ENCODE measurements around the gene ARR3. TPM values are rescaled to one million over a fixed set of nuclear protein-coding genes. Genes with fewer than 3 reads are reported as not detected.
"Not testable (repeated sequence)": the region's sequence is repeated elsewhere in the genome, so short reads cannot be mapped to it uniquely, and the experiment has no call there.

ARR3 gene
- total RNA-seq, result not detected
- polyA plus RNA-seq, result not detected
- long read RNA-seq, donor 1, result 0 reads
- long read RNA-seq, donor 2, result 0 reads
- long read RNA-seq, donor 3, result 0 reads
- long read RNA-seq, donor 4, result 0 reads

DNA sequence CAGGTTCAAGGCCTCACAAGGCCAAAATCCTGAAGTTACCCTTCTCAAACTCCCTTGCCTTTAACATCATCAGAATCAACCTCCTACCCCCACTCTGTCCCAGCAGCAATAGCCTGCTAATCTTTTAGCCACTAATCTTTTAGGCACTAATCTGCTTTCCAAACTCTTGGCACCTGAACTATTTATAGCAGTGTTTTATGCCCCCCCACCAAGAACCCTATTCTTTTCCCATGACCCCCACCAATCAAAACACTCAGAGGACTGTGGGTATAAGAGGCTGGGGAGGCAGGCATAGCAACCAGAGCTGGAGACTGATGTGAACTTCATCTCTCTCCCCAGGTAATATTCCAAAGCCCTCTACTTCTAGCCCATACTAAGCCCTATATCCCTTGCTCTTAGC is at the start of gene ARR3:
Gene ARR3, plus strand, starts transcription at position 301 of the 400 bp plus-strand sequence. CDS start 1,052 bp downstream, outside the sequence.
- intact Hi-C loops (cut with DNase I), result loop anchor here in 1 of 4 donors (10.0 kb wide), 1 partner anchor 73 kb away; no protein-coding TSS in a partner anchor
- Histone ChIP-seq H3K4me1 (ENCODE audit: control insufficient read depth, insufficient read depth, low read length) (no peaks in the 10 kb centered on the region), H3K27ac (ENCODE audit: low read length) (no peak within 1 kb of the TSS), H3K4me3 (ENCODE audit: low read length) (no peak within 1 kb of the TSS), H3K9me3 (ENCODE audit: control insufficient read depth, low read length) (no peaks in the 10 kb centered on the region), H3K27me3 (ENCODE audit: control insufficient read depth, insufficient read depth) (no peaks in the 10 kb centered on the region)
- no peak for DNase-seq
- ATAC-seq, result no peak

- Histone ChIP-seq H3K9me3 (ENCODE audit: control insufficient read depth, low read length) (no peaks in the 10 kb centered on the region), H3K27ac (ENCODE audit: low read length) (no peak overlapping the region), H3K4me1 (ENCODE audit: control insufficient read depth, insufficient read depth, low read length) (no peaks in the 10 kb centered on the region), H3K27me3 (ENCODE audit: control insufficient read depth, insufficient read depth) (no peaks in the 10 kb centered on the region), H3K4me3 (ENCODE audit: low read length) (no peak overlapping the region)
- DNase-seq, result peak in 2 of 3 donors; percentile 36 to 78
- intact Hi-C loops (cut with DNase I), result no loop called here
- WGBS, result 73% methylated on average over 5 of the region's 5 CpGs
- ATAC-seq, result peak; percentile 60 to 90
These were observed 48.0 kb upstream of the ARR3 start for GRCh38 chrX:70219938-70220764.

DNA sequence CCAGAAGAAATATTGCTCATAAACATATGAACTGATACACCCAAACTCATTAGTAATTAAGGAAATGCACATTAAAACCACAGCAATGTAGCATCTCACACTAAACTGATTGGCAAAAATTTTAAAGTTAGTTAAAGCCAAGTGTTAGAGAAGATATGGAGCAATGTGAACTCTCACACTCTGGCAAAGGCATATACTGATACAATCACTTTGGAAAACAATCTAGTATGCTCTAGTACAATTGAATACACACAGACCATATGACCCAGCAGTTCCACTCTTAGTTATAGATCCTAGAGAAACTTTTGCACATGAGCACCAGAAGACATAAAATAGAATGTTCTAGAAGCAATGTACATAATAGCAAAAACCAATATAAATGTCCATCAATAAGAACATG is 42.1 kb upstream of the ARR3 start:
- Histone ChIP-seq H3K4me1 (ENCODE audit: control insufficient read depth, insufficient read depth, low read length) (no peaks in the 10 kb centered on the region), H3K9me3 (ENCODE audit: control insufficient read depth, low read length) (no peaks in the 10 kb centered on the region), H3K4me3 (ENCODE audit: low read length) (no peak overlapping the region), H3K27ac (ENCODE audit: low read length) (no peak overlapping the region), H3K27me3 (ENCODE audit: control insufficient read depth, insufficient read depth) (no peaks in the 10 kb centered on the region)
- intact Hi-C loops (cut with DNase I), result no loop called here
- ATAC-seq (no peak), DNase-seq (no peak)

DNA sequence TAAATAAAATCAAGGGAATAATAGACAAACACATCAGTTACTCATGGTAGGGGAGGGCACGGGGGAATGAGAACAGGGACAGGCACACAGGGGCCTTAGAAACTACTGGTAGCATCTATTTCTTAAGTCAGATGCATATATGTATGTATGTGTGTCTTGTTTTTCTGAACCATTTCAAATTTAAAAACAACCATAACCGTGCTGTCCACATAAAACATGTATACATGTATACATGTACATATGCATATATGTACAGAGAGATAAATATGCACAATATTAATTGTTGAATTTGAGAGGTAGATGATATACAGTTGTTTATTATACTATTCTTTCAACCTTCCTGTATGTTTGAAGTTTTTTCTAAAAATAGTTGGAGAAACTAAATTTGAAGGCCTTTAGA is 41.4 kb upstream of the ARR3 start:
- Histone ChIP-seq H3K9me3 (ENCODE audit: control insufficient read depth, low read length) (no peaks in the 10 kb centered on the region), H3K4me3 (ENCODE audit: low read length) (no peak overlapping the region), H3K27ac (ENCODE audit: low read length) (no peak overlapping the region), H3K4me1 (ENCODE audit: control insufficient read depth, insufficient read depth, low read length) (no peaks in the 10 kb centered on the region), H3K27me3 (ENCODE audit: control insufficient read depth, insufficient read depth) (no peaks in the 10 kb centered on the region)
- no peak for ATAC-seq
- intact Hi-C loops (cut with DNase I), result no loop called here
- WGBS, result 90% methylated on average over 2 of the region's 2 CpGs
- DNase-seq, result no peak

- ATAC-seq (peak in 1 of 2 donors; percentile 47), DNase-seq (no peak)
- no peaks in the 10 kb centered on the region for H3K9me3 ChIP-seq (ENCODE audit: control insufficient read depth, low read length)
- no peak overlapping the region for H3K4me3 ChIP-seq (ENCODE audit: low read length)
- H3K4me1 ChIP-seq (ENCODE audit: control insufficient read depth, insufficient read depth, low read length), result no peaks in the 10 kb centered on the region
- intact Hi-C loops (cut with DNase I), result no loop called here
- WGBS, result 20% methylated on average over 4 of the region's 4 CpGs
- H3K27me3 ChIP-seq (ENCODE audit: control insufficient read depth, insufficient read depth), result no peaks in the 10 kb centered on the region
- H3K27ac ChIP-seq (ENCODE audit: low read length), result no peak overlapping the region
These were observed 36.5 kb upstream of the ARR3 start for GRCh38 chrX:70231666-70232065.

DNA sequence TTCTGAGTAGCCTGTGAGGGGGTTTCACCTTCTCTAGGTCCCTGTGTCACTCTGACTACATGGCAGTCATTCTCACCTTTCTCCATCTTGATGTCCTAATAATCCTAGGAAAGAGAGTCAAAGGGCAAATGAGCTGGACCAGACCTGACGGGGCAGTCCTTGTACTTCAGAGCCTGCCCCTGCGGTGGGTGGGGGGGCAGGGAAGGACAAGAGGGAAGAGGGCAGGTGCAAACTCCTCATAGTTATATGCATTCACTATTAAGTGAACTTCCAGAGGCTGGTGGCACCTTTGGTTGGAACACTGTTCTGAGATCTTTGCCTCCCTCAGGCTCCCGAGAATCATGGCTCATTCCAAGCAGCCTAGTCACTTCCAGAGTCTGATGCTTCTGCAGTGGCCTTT is 33.8 kb upstream of the ARR3 start, which contains the start of gene AWAT1:
Gene AWAT1, plus strand, starts transcription at position 301 of the 400 bp plus-strand sequence. Its CDS starts 41 bp downstream, at position 342.
- intact Hi-C loops (cut with DNase I), result no loop called here
- DNase-seq (no peak), ATAC-seq (no peak)
- 85% methylated on average over 3 of the region's 3 CpGs for WGBS
- no peaks in the 10 kb centered on the region for H3K4me1 ChIP-seq (ENCODE audit: control insufficient read depth, insufficient read depth, low read length)
- no peaks in the 10 kb centered on the region for H3K27me3 ChIP-seq (ENCODE audit: control insufficient read depth, insufficient read depth)
- no peaks in the 10 kb centered on the region for H3K9me3 ChIP-seq (ENCODE audit: control insufficient read depth, low read length)
- H3K27ac ChIP-seq (ENCODE audit: low read length), result no peak within 1 kb of the TSS
- no peak within 1 kb of the TSS for H3K4me3 ChIP-seq (ENCODE audit: low read length)

GRCh38 chrX:70240751-70241150 is 27.4 kb upstream of the ARR3 start:
- DNase-seq, result no peak
- 85% methylated on average over 1 of the region's 1 CpG for WGBS
- H3K9me3 ChIP-seq (ENCODE audit: control insufficient read depth, low read length), result no peaks in the 10 kb centered on the region
- intact Hi-C loops (cut with DNase I), result no loop called here
- no peaks in the 10 kb centered on the region for H3K27me3 ChIP-seq (ENCODE audit: control insufficient read depth, insufficient read depth)
- no peak overlapping the region for H3K4me3 ChIP-seq (ENCODE audit: low read length)
- ATAC-seq, result no peak
- no peaks in the 10 kb centered on the region for H3K4me1 ChIP-seq (ENCODE audit: control insufficient read depth, insufficient read depth, low read length)
- H3K27ac ChIP-seq (ENCODE audit: low read length), result no peak overlapping the region

DNA sequence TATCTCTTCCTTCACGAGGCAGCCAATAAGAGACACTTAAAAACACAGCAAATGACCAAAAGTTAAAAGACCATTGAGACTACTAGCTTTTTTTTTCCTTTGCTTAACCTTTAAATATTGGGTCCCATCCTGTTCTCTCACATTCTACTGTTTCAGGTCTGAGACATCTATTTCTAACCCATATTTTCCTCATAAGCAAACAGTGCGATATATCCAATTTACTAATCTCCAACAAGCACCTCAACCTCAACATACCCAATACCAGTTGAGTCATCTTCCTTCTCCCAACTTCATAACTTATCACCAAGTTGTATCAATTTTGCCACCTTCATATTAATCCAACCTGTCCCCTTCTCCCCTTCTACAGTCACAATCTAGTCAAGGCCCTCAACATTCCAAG is 26.6 kb upstream of the ARR3 start:
- WGBS, result 92% methylated on average over 2 of the region's 2 CpGs
- ATAC-seq, result no peak
- Histone ChIP-seq H3K4me1 (ENCODE audit: control insufficient read depth, insufficient read depth, low read length) (no peaks in the 10 kb centered on the region), H3K27me3 (ENCODE audit: control insufficient read depth, insufficient read depth) (no peaks in the 10 kb centered on the region), H3K4me3 (ENCODE audit: low read length) (no peak overlapping the region), H3K9me3 (ENCODE audit: control insufficient read depth, low read length) (no peaks in the 10 kb centered on the region), H3K27ac (ENCODE audit: low read length) (no peak overlapping the region)
- intact Hi-C loops (cut with DNase I), result no loop called here
- DNase-seq, result no peak

- H3K4me3 ChIP-seq (ENCODE audit: low read length); intact Hi-C loops (cut with DNase I); ATAC-seq; H3K27ac ChIP-seq (ENCODE audit: low read length); H3K27me3 ChIP-seq (ENCODE audit: control insufficient read depth, insufficient read depth); H3K9me3 ChIP-seq (ENCODE audit: control insufficient read depth, low read length); DNase-seq; H3K4me1 ChIP-seq (ENCODE audit: control insufficient read depth, insufficient read depth, low read length): not testable (repeated sequence)
- WGBS, result 81% methylated on average over 5 of the region's 5 CpGs
These were observed 24.5 kb upstream of the ARR3 start for GRCh38 chrX:70243601-70244000.

DNA sequence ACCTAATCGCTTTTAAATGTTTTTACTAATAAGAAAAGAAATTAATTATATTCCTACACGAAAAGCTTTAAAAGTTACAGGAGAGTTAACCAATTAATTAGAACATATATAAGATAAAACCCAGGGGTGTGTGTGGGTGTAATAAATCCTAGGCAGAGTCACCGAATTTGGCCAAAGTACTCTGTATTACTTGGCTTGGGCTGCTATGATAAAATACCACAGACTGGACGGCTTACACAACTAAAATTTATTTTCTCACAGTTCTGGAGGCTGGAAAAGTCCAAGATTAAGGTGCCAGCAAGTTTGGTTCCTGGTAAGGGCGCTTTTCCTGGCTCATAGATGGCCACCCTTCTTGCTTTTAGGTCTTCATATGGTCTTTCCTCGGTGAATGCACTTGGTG is 23.3 kb upstream of the ARR3 start:
- DNase-seq, result no peak
- WGBS, result 64% methylated on average over 6 of the region's 6 CpGs
- H3K9me3 ChIP-seq (ENCODE audit: control insufficient read depth, low read length), result no peaks in the 10 kb centered on the region
- no peak overlapping the region for H3K4me3 ChIP-seq (ENCODE audit: low read length)
- peak; percentile 29 to 65 for ATAC-seq
- H3K27ac ChIP-seq (ENCODE audit: low read length), result no peak overlapping the region
- no peaks in the 10 kb centered on the region for H3K4me1 ChIP-seq (ENCODE audit: control insufficient read depth, insufficient read depth, low read length)
- no peaks in the 10 kb centered on the region for H3K27me3 ChIP-seq (ENCODE audit: control insufficient read depth, insufficient read depth)
- intact Hi-C loops (cut with DNase I), result no loop called here

- intact Hi-C loops (cut with DNase I), result no loop called here
- 96% methylated on average over 2 of the region's 2 CpGs for WGBS
These were observed 20.9 kb upstream of the ARR3 start for GRCh38 chrX:70247252-70247651.

More at GRCh38 chrX:70247252-70247651, 20.9 kb upstream of the ARR3 start:
- no peaks in the 10 kb centered on the region for H3K9me3 ChIP-seq (ENCODE audit: control insufficient read depth, low read length)
- no peak overlapping the region for H3K27ac ChIP-seq (ENCODE audit: low read length)
- no peaks in the 10 kb centered on the region for H3K27me3 ChIP-seq (ENCODE audit: control insufficient read depth, insufficient read depth)
- no peaks in the 10 kb centered on the region for H3K4me1 ChIP-seq (ENCODE audit: control insufficient read depth, insufficient read depth, low read length)
- H3K4me3 ChIP-seq (ENCODE audit: low read length), result no peak overlapping the region
- DNase-seq, result no peak
- ATAC-seq, result no peak

Measured in right cardiac atrium (tissue), 5 donors.